SK-N-SH (cell line): Measurements from ENCODE around the gene LAGE3. TPM values are rescaled to one million over a fixed set of nuclear protein-coding genes. Genes with fewer than 3 reads are reported as not detected.

Experiments used
- CTCF ChIA-PET: fragments of 300-600, 350-600 bp; formaldehyde crosslinking; extraction: SDS; loops from one replicate; lab custom pipeline; 2021; lab: Yijun Ruan, JAX
- POLR2A ChIA-PET: fragments of 350-600 bp; sonication (Branson Sonifier 250); formaldehyde crosslinking; extraction: SDS; loops from one replicate; lab custom pipeline; 2020; ENCODE audit warnings: antibody characterized with exemption, inconsistent platforms; lab: Yijun Ruan, JAX
- DNase-seq: peaks from one replicate; pipeline ENCODE4 v3.0.0; 2012
- H2AFZ ChIP-seq: fragments of 200-600 bp; sonication (generic); 2 replicates; pipeline ENCODE4 v1.8.1; 2016; ENCODE audit warnings: antibody characterized with exemption, mild to moderate bottlenecking, low read depth
- H3F3A ChIP-seq: fragments of 200-600 bp; sonication (generic); replicated peaks from 2 replicates; pipeline ENCODE3; 2016; ENCODE audit warnings: antibody characterized with exemption, mild to moderate bottlenecking; ENCODE audit not compliant: insufficient read depth
- H3K27ac ChIP-seq, 2 experiments: fragments of 200-500 bp in 1 of 2; fragments of 200-600 bp in 1 of 2; sonication (Bioruptor generic) in 1 of 2; sonication (generic), shearing (Covaris generic) in 1 of 2; 2 replicates each; pipeline versions ENCODE4 v1.5.1 to v1.6.1; 2014 to 2016; ENCODE audit warnings: low read depth in 2 of 2, inconsistent platforms in 1 of 2, low read length in 1 of 2, mild to moderate bottlenecking in 1 of 2, mixed read lengths in 1 of 2
- H3K27me3 ChIP-seq: fragments of 200-600 bp; sonication (generic), shearing (Covaris generic); 2 replicates; pipeline ENCODE4 v1.6.1; 2016; ENCODE audit warnings: mixed run types; ENCODE audit not compliant: insufficient read depth
- H3K36me3 ChIP-seq, 2 experiments: fragments of 200-500 bp in 1 of 2; fragments of 200-600 bp in 1 of 2; sonication (Bioruptor generic) in 1 of 2; sonication (generic) in 1 of 2; replicated peaks in 1 of 2; 2 replicates each; pipeline versions ENCODE3 to v1.5.1; 2014 to 2016; ENCODE audit warnings: low read length in 1 of 2, mild to moderate bottlenecking in 1 of 2; ENCODE audit not compliant: insufficient read depth in 2 of 2, control insufficient read depth in 1 of 2
- H3K4me1 ChIP-seq, 2 experiments: fragments of 200-500 bp in 1 of 2; fragments of 200-600 bp in 1 of 2; sonication (Bioruptor generic) in 1 of 2; sonication (generic), shearing (Covaris generic) in 1 of 2; 2 replicates each; pipeline versions ENCODE4 v1.5.1 to v1.6.1; 2014 to 2016; ENCODE audit warnings: low read depth in 1 of 2, low read length in 1 of 2, mixed run types in 1 of 2; ENCODE audit not compliant: insufficient read depth in 2 of 2, control insufficient read depth in 1 of 2
- H3K4me2 ChIP-seq: fragments of 200-600 bp; sonication (generic), shearing (Covaris generic); 2 replicates; pipeline ENCODE4 v1.6.1; 2017; ENCODE audit warnings: mixed run types
- H3K4me3 ChIP-seq, 2 experiments: fragments of 200-500 bp in 1 of 2; fragments of 200-600 bp in 1 of 2; sonication (Bioruptor generic) in 1 of 2; sonication (generic), shearing (Covaris generic) in 1 of 2; 2 replicates each; pipeline versions ENCODE4 v1.5.1 to v1.8.1; 2014 to 2016; ENCODE audit warnings: low read depth in 2 of 2, inconsistent platforms in 1 of 2, low read length in 1 of 2, mild to moderate bottlenecking in 1 of 2, mixed read lengths in 1 of 2, moderate library complexity in 1 of 2
- H3K79me2 ChIP-seq: fragments of 200-600 bp; sonication (generic); 2 replicates; pipeline ENCODE4 v1.8.1; 2017; ENCODE audit warnings: mild to moderate bottlenecking; ENCODE audit not compliant: insufficient read depth
- H3K9ac ChIP-seq: fragments of 200-600 bp; sonication (generic); 2 replicates; pipeline ENCODE4 v1.6.1; 2017; ENCODE audit warnings: mixed run types
- H3K9me2 ChIP-seq: fragments of 200-600 bp; sonication (generic); 2 replicates; pipeline ENCODE4 v1.6.1; 2017; ENCODE audit warnings: mixed run types
- H3K9me3 ChIP-seq: fragments of 200-600 bp; sonication (generic); 2 replicates; pipeline ENCODE4 v1.6.1; 2017; ENCODE audit warnings: mixed run types, mild to moderate bottlenecking, moderate library complexity
- H4K20me1 ChIP-seq: fragments of 200-600 bp; sonication (generic); 2 replicates; pipeline ENCODE4 v1.6.1; 2017; ENCODE audit warnings: mild to moderate bottlenecking, mixed run types; ENCODE audit not compliant: insufficient read depth
- EZH2phosphoT487 ChIP-seq: fragments of 200-600 bp; sonication (generic); IDR thresholded peaks from 2 replicates; pipeline ENCODE4 v1.6.1; 2017; ENCODE audit warnings: low read depth, mixed run types, mild to moderate bottlenecking, antibody characterized with exemption, moderate library complexity, borderline replicate concordance
- FOSL2 ChIP-seq: IDR thresholded peaks from 2 replicates; pipeline ENCODE4 v1.4.0; 2012; ENCODE audit warnings: low read depth, mild to moderate bottlenecking, moderate library complexity, borderline replicate concordance
- FOXJ3 ChIP-seq: sonication (generic); formaldehyde crosslinking; IDR thresholded peaks from 2 replicates; pipeline ENCODE4 v1.5.1; 2020; ENCODE audit warnings: mild to moderate bottlenecking, missing genetic modification reagents
- GABPA ChIP-seq: IDR thresholded peaks from 2 replicates; pipeline ENCODE4 v1.4.0; 2012; ENCODE audit warnings: low read depth, mild to moderate bottlenecking
- MAX ChIP-seq: IDR thresholded peaks from 2 replicates; pipeline ENCODE4 v1.4.0; 2012; ENCODE audit warnings: low read depth
- NFIC ChIP-seq: IDR thresholded peaks from 2 replicates; pipeline ENCODE4 v1.4.0; 2012; ENCODE audit warnings: borderline replicate concordance
- PBX3 ChIP-seq: IDR thresholded peaks from 2 replicates; pipeline ENCODE4; 2012
- RFX5 ChIP-seq: IDR thresholded peaks from 2 replicates; pipeline ENCODE4 v1.6.1; 2012; ENCODE audit warnings: mild to moderate bottlenecking, improper control_type of control experiment, low read length
- SIN3A ChIP-seq: IDR thresholded peaks from 2 replicates; pipeline ENCODE4 v1.6.1; 2012; ENCODE audit warnings: low read depth, mild to moderate bottlenecking, low read length, moderate library complexity, borderline replicate concordance
- USF2 ChIP-seq: fragments of 150-350 bp; IDR thresholded peaks from 2 replicates; pipeline ENCODE4 v1.6.1; 2017; ENCODE audit warnings: antibody characterized with exemption, low read length, low read depth, borderline replicate concordance
- WGBS: methylation state at CpG from one replicate; pipeline ENCODE4 v1.1.6; 2017; ENCODE audit warnings: low lambda C conversion rate; 5-methylcytosine and 5-hydroxymethylcytosine counted together
- polyA plus RNA-seq, 3 experiments: library from polyadenylated mRNA; depleted of rRNA; stranded (reverse); fragments of >200 nt; gene quantifications; 2 replicates each; pipeline ENCODE4 v1.2.3, GENCODE V29; 2012
- TF ChIP-seq, protein P1 (sequence below): fragments of 150-350 bp; IDR thresholded peaks from 2 replicates; pipeline ENCODE4 v1.6.1; 2016; ENCODE audit warnings: mild to moderate bottlenecking, low read depth, low read length

Gene LAGE3
- polyA plus RNA-seq, 1 of the 3 experiments (the other 2 are of a cell fraction): 37.2 TPM

DNA sequence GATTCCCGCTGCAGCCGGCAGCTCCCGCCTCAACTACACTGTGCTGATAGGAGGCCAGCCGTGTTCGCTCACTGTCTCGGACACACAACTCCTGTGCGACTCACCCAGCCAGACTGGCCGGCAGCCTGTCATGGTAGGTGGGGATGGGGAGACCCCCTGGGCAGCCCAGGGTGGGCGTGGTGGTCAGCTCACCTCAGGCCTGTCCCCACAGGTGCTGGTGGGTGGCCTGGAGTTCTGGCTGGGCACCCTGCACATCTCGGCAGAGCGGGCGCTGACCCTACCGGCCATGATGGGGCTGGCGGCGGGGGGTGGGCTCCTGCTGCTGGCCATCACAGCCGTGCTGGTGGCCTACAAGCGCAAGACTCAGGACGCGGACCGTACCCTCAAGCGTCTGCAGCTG lies 11.5 kb downstream of the LAGE3 start:
- H3F3A ChIP-seq: no peaks in the 10 kb centered on the region
- H2AFZ ChIP-seq: no peak overlapping the region
- peaks cover 13% of the 10 kb centered on the region for H4K20me1 ChIP-seq
- H3K4me1 ChIP-seq: no peaks in the 10 kb centered on the region
- peaks cover 13% of the 10 kb centered on the region for H3K27me3 ChIP-seq
- ChIA-PET POLR2A (no interaction called here), CTCF (interaction anchor here (1.1 kb wide), 1 partner anchor 22 kb away, joined by 4 read pairs; no protein-coding TSS in a partner anchor)
- H3K79me2 ChIP-seq: 0 out of 2 replicates have a peak, but pooled peaks cover 2% of the 10 kb centered on the region
- no peak overlapping the region for H3K27ac ChIP-seq
- no peak for DNase-seq
- no peak for TF ChIP-seq USF2
- TF ChIP-seq MAX: no peak
- TF ChIP-seq RFX5: no peak
- TF ChIP-seq PBX3: no peak
- TF ChIP-seq SIN3A: no peak
- TF ChIP-seq, protein P1, sequence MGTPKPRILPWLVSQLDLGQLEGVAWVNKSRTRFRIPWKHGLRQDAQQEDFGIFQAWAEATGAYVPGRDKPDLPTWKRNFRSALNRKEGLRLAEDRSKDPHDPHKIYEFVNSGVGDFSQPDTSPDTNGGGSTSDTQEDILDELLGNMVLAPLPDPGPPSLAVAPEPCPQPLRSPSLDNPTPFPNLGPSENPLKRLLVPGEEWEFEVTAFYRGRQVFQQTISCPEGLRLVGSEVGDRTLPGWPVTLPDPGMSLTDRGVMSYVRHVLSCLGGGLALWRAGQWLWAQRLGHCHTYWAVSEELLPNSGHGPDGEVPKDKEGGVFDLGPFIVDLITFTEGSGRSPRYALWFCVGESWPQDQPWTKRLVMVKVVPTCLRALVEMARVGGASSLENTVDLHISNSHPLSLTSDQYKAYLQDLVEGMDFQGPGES: no peak
- no peak for TF ChIP-seq EZH2phosphoT487
- TF ChIP-seq FOSL2: no peak
- TF ChIP-seq FOXJ3 (CRISPR knock-in tag): no peak
- no peak for TF ChIP-seq NFIC
- WGBS: 78% methylated on average over 8 of the region's 21 CpGs
- peaks cover 0 to 30% of the 10 kb centered on the region in 2 experiments for H3K36me3 ChIP-seq
- no peaks in the 10 kb centered on the region for H3K9me2 ChIP-seq
- no peak overlapping the region for H3K4me3 ChIP-seq
- no peak overlapping the region for H3K4me2 ChIP-seq
- no peak overlapping the region for H3K9ac ChIP-seq
- H3K9me3 ChIP-seq: no peaks in the 10 kb centered on the region

DNA sequence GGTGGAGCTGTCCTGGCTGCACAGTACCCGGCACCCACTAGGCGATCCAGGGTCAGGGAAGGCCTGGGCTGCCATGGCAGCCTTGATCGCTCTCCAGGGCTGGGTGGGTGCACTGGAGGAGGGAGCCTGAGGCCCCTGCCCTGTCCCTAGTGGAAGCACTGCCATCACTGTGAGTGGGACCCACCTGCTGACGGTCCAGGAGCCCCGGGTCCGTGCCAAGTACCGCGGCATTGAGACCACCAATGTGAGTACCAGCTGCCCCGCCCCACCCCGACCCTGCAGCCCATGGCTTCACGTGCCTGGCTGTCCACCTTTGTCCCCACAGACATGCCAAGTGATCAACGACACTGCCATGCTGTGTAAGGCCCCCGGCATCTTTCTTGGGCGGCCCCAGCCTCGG lies 12.2 kb downstream of the LAGE3 start:
- Histone ChIP-seq H3K79me2 (0 out of 2 replicates have a peak, but pooled peaks cover 2% of the 10 kb centered on the region), H3K4me2 (no peak overlapping the region), H3K4me1 (no peaks in the 10 kb centered on the region), H4K20me1 (peaks cover 18% of the 10 kb centered on the region), H2AFZ (no peak overlapping the region), H3K4me3 (no peak overlapping the region), H3K27me3 (peaks cover 9% of the 10 kb centered on the region), H3K36me3 (peaks cover 0 to 33% of the 10 kb centered on the region in 2 experiments), H3K27ac (no peak overlapping the region), H3K9me3 (no peaks in the 10 kb centered on the region), H3F3A (no peaks in the 10 kb centered on the region), H3K9me2 (no peaks in the 10 kb centered on the region), H3K9ac (no peak overlapping the region)
- TF ChIP-seq GABPA: no peak
- no peak for DNase-seq
- POLR2A ChIA-PET: no interaction called here
- CTCF ChIA-PET: interaction anchor here (0.7 to 1.1 kb wide), 2 partner anchors 22 to 65 kb away, joined by 3 to 4 read pairs; no protein-coding TSS in a partner anchor
- WGBS: 70% methylated on average over 2 of the region's 15 CpGs
